Measurements from ENCODE around the gene GPR101.

GRCh38 chrX:137034508-137034872 lies 695 bp upstream of the GPR101 start:
- TF ChIP-seq EP300 (IDR thresholded peaks at IDR 0.05) (no peak), POLR2AphosphoS5 (IDR thresholded peaks at IDR 0.05) (no peak)
